SK-N-MC (cell line): ENCODE data around the gene SCRN2.

Experiments used
- EZH2 ChIP-seq: fragments of 200-600 bp; sonication (generic); IDR thresholded peaks from one replicate; pipeline ENCODE4 v1.6.1; 2017; ENCODE audit warnings: antibody characterized with exemption
- FOXP2 ChIP-seq: optimal IDR thresholded peaks from 2 replicates; pipeline ENCODE3; 2011; ENCODE audit warnings: mild to moderate bottlenecking, moderate library complexity; ENCODE audit not compliant: insufficient read depth; ENCODE audit errors: extremely low read length, control extremely low read depth
- POLR2AphosphoS5 ChIP-seq: IDR thresholded peaks from 2 replicates; pipeline ENCODE4 v1.6.1; 2012; ENCODE audit warnings: mild to moderate bottlenecking, low read depth, low read length, borderline replicate concordance

- TF ChIP-seq EZH2 = no peak
- TF ChIP-seq POLR2AphosphoS5 = no peak
- TF ChIP-seq FOXP2 = no peak
Measured at GRCh38 chr17:47792979-47793378, 48.1 kb downstream of the SCRN2 start.
